Measurements from ENCODE around the gene TMEM11.

DNA sequence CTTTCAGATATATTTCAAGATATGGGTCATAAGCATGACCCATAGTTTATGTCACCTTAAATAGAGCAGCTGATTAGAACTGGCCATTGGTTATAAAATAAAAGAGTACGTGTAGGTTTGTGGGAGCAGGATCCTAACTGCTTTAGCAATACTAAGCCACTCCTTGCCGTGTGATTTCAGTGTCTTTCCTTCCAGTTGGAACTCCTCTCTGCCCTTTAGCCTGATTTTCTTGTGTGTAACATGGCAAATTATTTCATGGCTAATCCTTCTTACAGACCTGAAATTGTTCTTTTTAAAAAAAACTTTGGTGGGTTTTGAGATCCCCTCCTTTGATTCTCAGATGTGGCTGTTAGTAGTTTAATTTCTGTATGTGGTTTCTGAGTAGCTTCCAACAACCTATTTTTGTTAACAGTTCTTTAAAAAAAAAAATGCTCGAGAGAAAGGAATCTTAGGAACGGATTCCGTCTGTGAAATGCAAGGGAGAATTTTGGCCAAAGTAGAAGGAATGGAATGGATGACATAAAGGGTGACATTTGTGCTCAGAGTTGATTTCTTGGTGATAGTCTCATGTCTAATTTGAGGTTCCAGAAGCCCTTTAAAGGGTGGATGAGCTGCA lies 47.3 kb downstream of the TMEM11 start:
- no peak for TF ChIP-seq CTCF (conservative IDR thresholded peaks at IDR 0.05; ENCODE audit: low read length)
- TF ChIP-seq EZH2phosphoT487 (IDR thresholded peaks at IDR 0.05; ENCODE audit: borderline replicate concordance, low read depth, low read length): no peak
